ENCODE results near the gene TET3. TPM values are rescaled to one million over a fixed set of nuclear protein-coding genes. Genes with fewer than 3 reads are reported as not detected.

Gene TET3
- total RNA-seq, 2 experiments from 2014 or later, result 14.9 to 15.0 TPM

DNA sequence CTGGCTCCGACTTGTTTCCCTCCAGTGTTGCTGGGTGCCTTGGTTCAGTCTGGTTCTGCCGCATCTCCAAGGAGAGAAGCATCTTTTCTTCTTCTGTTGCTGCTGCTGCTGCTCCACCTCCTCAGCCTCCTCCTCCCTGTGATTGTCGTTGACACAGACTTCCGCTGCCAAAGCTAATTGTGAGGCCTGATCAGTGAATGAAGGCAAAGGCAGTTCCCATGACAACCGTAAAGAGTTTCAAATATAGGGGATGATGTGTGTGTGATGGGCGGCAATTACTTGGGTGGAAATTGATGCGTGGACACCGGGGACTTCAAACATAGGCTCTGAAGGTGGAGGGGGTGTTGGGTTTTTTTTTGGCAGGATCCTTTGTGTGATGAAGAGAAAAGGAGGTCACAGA is 13.7 kb downstream of the TET3 start:
- ChIA-PET POLR2A (no interaction called here), CTCF (no interaction called here)

DNA sequence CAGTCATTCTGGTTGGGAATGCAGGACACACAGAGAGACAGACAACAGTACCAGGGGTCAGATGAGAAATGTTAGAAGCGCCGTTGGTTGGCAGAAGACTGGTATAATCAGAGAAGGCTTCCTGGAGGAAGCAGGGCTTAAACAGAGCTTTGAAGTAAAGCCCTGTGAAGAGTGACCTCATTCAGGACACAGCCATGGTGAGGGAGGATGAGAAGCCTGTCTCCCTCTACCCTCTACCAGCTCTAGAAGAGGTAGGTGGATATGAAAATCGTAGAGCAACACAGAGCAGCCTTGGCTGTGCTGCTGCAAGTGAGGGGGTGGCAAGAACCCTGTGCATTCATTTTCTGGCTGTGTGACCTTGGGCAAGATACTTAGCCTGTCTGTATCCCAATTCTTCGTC is 14.2 kb downstream of the TET3 start:
- ChIA-PET CTCF (no interaction called here), POLR2A (no interaction called here)

DNA sequence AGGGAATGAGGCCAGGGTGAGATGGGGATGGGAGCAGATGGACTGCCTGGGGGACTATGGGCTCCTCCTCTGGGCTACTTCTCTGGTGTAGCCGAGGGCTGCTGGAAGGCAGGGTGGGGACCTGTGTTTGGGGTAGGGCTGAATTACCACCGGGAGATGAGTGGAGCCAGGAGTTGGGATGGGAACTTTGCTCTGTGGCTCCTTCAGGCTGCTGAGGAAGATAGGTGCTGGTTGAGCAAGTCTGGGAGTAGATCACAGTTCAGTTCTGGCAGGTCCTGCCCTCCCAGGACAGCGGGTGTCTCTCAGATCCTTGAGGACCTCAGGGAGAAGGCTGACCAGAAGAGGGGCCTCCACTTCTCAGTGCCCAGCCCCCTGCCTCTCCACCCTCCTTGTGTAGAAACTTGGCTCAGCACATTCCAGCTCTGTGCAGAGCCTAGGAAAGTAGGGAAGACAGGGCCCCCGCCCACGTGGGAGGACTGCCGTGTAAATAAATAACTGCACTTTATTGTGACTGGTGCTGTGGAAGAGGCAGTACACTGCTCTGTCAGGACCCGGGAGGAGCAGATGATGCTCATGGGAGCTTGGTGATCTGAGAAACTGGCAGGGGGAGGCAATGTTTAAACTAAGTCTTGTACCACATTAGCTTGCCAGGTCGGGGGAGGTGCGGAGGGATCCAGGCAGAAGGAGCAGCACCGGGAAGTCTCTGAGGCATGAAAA is 15.3 kb downstream of the TET3 start:
- ChIA-PET CTCF (interaction anchor here (2.1 kb wide), 1 partner anchor 12 kb away, joined by 10 read pairs; no protein-coding TSS in a partner anchor), POLR2A (interaction anchor here (1.2 kb wide), 1 partner anchor 13 kb away, joined by 4 read pairs; no protein-coding TSS in a partner anchor)

DNA sequence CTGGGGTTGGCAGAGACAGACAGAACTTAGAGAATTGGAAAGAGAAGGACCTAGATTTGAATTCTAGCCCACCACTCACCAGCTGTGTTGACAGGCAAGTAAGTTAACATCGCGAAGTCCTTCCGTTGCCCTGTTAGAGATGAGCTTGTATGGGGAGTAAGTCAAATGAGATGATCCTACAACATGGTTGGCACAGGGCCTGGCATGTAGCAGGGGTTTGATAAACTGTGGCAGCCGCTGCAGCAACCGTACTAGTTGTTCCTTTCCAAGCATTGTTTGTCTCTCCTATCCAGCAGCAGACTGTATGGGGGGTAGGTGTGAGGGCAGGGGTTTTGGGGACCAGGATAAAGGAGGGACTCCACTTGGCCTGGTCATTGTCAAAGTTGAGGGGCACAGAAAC is 16.0 kb downstream of the TET3 start:
- POLR2A ChIA-PET, result interaction anchor here (1.2 kb wide), 1 partner anchor 14 kb away, joined by 4 read pairs; no protein-coding TSS in a partner anchor
- CTCF ChIA-PET, result interaction anchor here (0.5 to 2.3 kb wide), 5 partner anchors 13 to 420 kb away, joined by 3 to 10 read pairs (median 4); no protein-coding TSS in a partner anchor

- CTCF ChIA-PET, result interaction anchor here (0.5 to 2.3 kb wide), 5 partner anchors 13 to 420 kb away, joined by 3 to 10 read pairs (median 4); no protein-coding TSS in a partner anchor
- POLR2A ChIA-PET, result interaction anchor here (1.2 kb wide), 1 partner anchor 15 kb away, joined by 4 read pairs; no protein-coding TSS in a partner anchor
These were observed 16.4 kb downstream of the TET3 start for GRCh38 chr2:74001121-74001520.

DNA sequence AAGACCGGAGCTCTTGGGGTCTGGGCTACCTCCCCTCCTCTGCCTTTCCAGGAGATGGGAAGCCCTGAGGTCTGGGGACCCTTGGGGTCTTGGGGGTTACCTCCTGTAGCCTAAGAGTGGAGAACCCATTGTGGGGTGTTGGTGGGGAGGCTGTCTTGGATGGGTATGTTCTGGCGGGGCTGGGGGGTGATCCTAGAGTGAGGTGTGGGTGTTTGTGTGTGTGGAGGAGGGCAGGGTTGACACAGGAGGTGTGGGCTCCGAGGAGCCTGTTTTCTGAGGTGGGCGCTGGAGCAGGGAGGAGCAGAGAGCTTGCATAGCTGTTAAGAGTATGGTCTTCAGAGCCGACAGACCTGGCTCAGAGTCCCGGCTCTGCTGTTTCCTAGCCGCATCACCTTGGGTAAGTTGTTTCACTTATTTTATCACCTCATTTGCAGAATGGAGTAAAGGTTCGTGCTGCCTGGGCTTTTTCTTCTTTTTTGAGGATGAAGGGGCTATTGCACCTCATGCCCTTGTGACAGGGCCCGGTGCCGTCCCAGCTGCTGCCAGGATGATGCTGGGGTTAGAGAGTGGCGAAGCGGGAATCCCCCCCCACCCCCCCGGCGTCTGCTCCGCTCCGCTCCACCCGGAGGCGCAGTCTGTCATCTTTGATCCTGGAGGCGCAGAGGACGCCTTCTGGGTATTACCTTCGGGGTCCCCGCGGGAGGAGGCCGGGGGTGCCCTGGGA is 17.2 kb downstream of the TET3 start:
- ChIA-PET POLR2A (interaction anchor here (0.8 kb wide), 1 partner anchor 30 kb away, joined by 3 read pairs; no protein-coding TSS in a partner anchor), CTCF (interaction anchor here (0.6 to 2.3 kb wide), 4 partner anchors 14 to 176 kb away, joined by 3 to 10 read pairs (median 6); no protein-coding TSS in a partner anchor)

GRCh38 chr2:74002505-74003421 is 18.1 kb downstream of the TET3 start:
- POLR2A ChIA-PET, result interaction anchor here (0.8 kb wide), 1 partner anchor 30 kb away, joined by 3 read pairs; no protein-coding TSS in a partner anchor
- CTCF ChIA-PET, result interaction anchor here (0.6 to 2.3 kb wide), 5 partner anchors 15 to 178 kb away, joined by 3 to 6 read pairs (median 3); no protein-coding TSS in a partner anchor

GRCh38 chr2:74003494-74004211 is 18.9 kb downstream of the TET3 start:
- POLR2A ChIA-PET, result interaction anchor here (0.7 kb wide), 1 partner anchor 25 kb away, joined by 3 read pairs; no protein-coding TSS in a partner anchor
- CTCF ChIA-PET, result interaction anchor here (1.3 kb wide), 2 partner anchors 25 to 179 kb away, joined by 3 read pairs; no protein-coding TSS in a partner anchor

GRCh38 chr2:74004212-74005182 is 19.8 kb downstream of the TET3 start:
- POLR2A ChIA-PET, result interaction anchor here (0.7 kb wide), 1 partner anchor 26 kb away, joined by 3 read pairs; no protein-coding TSS in a partner anchor

GRCh38 chr2:74005786-74006185 is 21.1 kb downstream of the TET3 start:
- ChIA-PET POLR2A (no interaction called here), CTCF (interaction anchor here (1.4 kb wide), 1 partner anchor 98 kb away, joined by 3 read pairs; no protein-coding TSS in a partner anchor)

More at GRCh38 chr2:74004212-74005182, 19.8 kb downstream of the TET3 start:
- CTCF ChIA-PET, result interaction anchor here (1.3 kb wide), 1 partner anchor 180 kb away, joined by 3 read pairs; no protein-coding TSS in a partner anchor

DNA sequence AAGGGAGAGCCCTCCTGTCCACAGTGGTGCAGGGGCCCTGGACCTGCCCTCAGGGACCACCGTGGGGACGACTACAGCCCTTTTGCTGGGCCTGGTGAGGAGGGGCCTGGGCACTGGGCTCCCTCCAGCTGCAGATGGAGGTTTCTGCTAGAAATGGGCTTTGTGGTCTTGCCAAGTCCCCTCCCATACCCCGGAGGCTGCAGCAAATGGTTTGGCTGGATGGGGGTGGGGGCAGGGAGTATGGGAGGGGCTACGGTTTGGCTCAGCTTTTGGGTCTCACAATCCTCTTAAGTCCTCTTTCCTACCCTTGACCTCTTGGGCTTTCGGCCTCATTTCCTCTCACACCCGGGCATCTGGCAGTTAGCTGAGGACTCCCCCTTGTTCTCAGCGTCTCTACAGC is 21.7 kb downstream of the TET3 start:
- ChIA-PET POLR2A (no interaction called here), CTCF (interaction anchor here (1.4 kb wide), 1 partner anchor 99 kb away, joined by 3 read pairs; no protein-coding TSS in a partner anchor)

- POLR2A ChIA-PET, result no interaction called here
- CTCF ChIA-PET, result no interaction called here
These were observed 22.4 kb downstream of the TET3 start for GRCh38 chr2:74007121-74007520.

- ChIA-PET POLR2A (interaction anchor here (0.6 kb wide), 1 partner anchor 180 kb away, joined by 3 read pairs; no protein-coding TSS in a partner anchor), CTCF (no interaction called here)
These were observed 23.0 kb downstream of the TET3 start for GRCh38 chr2:74007711-74008110.

DNA sequence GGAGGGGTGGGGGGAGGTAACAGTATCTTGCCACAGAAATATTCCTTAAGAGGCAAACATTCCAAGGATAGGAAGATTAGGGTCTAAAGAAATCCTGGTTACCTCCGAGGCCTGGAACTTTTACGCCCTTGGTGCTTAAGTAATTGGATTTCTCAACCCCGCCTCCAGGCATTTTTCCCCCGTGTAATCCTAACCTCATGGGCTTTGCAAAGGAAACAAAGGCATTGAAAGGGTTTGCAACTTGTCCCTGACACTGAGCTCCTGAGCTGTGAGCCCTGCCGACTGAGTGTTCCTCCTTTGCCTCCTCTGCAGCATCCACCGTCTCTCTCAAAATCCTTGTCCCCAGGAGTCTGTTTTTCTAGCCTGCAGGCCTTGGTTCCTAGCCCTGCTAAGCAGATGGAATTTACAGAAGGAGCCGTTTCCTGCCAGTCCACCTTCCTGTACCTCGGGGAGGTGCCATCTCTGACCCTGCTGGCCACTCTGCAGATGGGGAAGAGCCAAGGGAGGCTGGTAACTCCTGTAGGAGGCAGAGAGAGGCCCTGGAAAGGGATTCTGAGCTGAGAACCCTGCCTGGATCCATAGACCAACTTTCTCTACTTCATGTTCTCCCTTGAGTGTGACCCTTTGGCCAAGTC is 24.2 kb downstream of the TET3 start:
- CTCF ChIA-PET, result interaction anchor here (0.6 kb wide), 1 partner anchor 14 kb away, joined by 3 read pairs; no protein-coding TSS in a partner anchor
- POLR2A ChIA-PET, result no interaction called here

DNA sequence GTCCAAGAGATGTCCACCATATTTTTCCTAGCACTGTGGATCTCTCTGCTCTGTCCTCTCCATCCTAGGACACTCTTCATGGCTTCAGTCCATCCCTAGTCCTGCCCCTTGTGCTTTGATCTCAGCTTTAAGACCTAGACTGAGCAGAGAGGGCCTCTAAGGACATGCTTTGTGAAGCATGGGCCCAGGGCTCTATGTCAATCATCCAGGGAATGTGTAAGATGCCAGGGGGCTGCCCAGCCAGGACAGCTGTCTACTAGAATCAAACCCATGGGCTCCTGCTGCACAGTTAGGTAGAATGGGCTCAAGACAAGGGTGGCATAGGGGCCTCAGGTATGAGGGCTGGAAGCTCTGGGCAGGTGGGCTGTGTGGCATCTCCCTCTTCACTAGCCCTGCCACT is 24.9 kb downstream of the TET3 start:
- ChIA-PET POLR2A (no interaction called here), CTCF (interaction anchor here (1.0 kb wide), 1 partner anchor 89 kb away, joined by 3 read pairs; no protein-coding TSS in a partner anchor)

GRCh38 chr2:74010087-74010541 is 25.4 kb downstream of the TET3 start:
- POLR2A ChIA-PET, result no interaction called here
- CTCF ChIA-PET, result interaction anchor here (1.0 kb wide), 1 partner anchor 89 kb away, joined by 3 read pairs; no protein-coding TSS in a partner anchor
